GF-D8 (cell line): ENCODE data around the gene LRMDA.

Experiments
- DNase-seq: peaks from one replicate; lab custom pipeline; 2025; lab: John Stamatoyannopoulos, UW

Gene LRMDA

GRCh38 chr10:75836064-75836463, 404.6 kb downstream of the LRMDA start:
- no peak for DNase-seq

DNA sequence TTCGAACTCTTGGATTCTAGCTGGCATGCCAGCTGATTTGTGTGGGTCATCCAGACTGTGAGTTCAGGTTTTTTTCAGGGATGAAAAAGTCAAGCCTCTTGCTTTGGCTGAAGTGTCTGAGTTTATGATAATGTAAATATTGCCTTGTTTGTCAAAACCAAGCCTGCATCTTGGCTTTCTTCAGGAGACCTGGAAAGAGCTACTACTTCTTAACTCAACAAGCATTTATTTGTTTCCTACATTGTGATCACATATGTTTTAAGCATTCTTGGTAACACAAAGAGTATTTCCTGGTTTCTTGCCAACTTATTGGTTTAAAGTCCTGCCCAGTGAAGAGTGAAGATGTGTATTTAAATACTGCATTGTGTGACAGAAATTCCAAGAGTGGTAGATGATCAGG, 407.1 kb downstream of the LRMDA start:
- no peak for DNase-seq

DNA sequence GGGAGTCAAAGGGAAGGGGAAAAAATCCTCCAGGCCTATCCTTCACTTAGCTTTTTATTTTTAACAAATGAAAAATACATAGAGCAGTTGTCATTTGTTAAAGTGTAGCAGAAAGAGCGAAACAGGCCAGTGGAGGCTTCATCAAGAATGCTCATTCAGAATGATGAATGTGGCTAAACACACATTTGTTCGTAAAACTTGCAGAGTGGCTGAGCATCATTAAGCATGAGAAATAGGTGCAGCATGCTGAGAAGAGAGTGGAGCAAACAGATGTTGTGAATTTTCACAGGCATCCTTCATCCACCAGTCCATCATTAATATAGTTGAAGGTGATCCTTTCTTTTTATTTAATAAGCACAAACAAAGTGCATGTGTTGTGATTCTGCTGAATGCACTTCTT, 407.6 kb downstream of the LRMDA start:
- no peak for DNase-seq

GRCh38 chr10:75841266-75841665, 409.8 kb downstream of the LRMDA start:
- DNase-seq: no peak

DNA sequence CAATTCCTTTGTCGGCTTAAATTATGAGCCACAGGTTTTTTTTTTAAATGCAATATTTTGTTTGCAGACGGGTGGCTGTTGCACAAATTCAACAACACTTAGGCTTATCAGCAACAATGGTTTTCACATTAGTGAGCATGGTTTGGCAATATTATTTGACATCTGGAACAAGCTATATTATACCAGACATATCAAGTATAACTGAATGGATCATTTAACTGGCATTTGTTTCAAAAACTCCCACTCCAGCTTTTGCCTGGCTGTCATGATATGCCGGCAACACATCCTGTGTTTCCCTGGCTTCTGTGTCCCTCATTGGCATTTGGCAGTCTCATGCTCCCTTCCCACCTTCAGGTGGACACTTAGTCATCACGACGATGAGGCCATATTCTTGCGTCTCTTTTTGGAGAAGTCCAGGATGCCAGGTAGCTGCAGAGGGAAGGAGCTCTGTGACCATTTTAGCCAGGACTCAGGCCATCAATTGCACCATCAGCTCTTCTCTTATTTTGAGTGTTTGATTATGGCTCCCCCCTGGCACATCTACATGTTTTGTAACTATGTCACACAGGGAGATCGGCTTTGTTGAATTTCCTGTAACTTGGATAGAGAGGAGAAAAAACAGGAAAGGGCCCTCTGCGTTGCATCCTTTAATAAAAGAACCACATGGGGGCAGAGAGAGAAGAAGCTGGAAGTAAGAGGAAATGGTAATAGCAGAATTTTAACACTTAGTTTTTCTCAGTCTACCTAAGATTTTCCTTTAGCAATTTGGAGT, 413.9 kb downstream of the LRMDA start:
- peak; percentile 22 for DNase-seq

GRCh38 chr10:75847477-75847876, 416.1 kb downstream of the LRMDA start:
- DNase-seq: no peak

- no peak for DNase-seq
Measured at GRCh38 chr10:75851580-75852345, 420.3 kb downstream of the LRMDA start.

- no peak for DNase-seq
Measured at GRCh38 chr10:75852851-75853484, 421.5 kb downstream of the LRMDA start.

- no peak for DNase-seq
Measured at GRCh38 chr10:75857269-75857846, 425.9 kb downstream of the LRMDA start.

- DNase-seq: no peak
Measured at GRCh38 chr10:75857896-75858295, 426.5 kb downstream of the LRMDA start.

- DNase-seq: no peak
Measured at GRCh38 chr10:75858339-75858738, 426.9 kb downstream of the LRMDA start.

- no peak for DNase-seq
Measured at GRCh38 chr10:75859141-75859540, 427.7 kb downstream of the LRMDA start.

DNA sequence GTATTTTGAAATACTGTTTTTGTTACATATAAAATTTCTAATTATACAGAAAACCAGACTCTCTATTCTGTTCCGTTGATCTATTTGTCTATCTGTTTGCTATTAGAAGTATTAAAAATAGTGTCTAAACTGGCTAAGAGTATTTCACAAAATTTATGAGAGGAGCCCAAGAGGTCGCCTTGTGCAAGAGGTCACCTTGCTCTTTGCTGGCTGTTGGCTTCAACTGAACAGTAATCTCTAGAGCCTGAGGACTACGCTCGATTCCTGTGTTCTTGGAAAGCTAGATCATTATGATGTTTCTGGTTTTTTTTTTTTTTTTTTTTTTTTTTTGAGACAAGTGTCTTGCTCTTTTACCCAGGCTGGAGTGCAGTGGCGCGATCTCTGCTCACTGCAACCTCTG, 428.6 kb downstream of the LRMDA start:
- DNase-seq: no peak

DNA sequence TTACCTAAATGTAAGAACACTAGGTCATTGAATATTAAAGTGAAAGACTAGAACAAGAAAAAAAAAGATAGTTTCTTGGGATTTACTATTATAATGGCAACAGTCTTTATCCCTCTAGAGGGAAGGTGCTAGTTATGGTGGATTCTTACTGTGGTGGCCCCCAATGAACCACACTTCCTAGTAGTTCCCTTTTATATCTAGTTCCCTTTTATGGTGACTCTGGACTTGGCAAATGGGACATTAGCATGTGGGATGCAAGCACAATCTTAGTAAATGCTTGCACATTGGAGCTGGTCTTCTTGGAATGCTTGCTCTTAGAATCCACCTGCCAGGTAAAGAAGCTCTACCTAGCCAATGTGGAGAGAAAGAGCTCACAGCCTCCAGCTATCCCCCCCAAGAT, 430.2 kb downstream of the LRMDA start:
- peak; percentile 25 for DNase-seq

GRCh38 chr10:75862935-75863334, 431.5 kb downstream of the LRMDA start:
- DNase-seq: no peak

GRCh38 chr10:75864717-75865116, 433.3 kb downstream of the LRMDA start:
- DNase-seq: no peak

DNA sequence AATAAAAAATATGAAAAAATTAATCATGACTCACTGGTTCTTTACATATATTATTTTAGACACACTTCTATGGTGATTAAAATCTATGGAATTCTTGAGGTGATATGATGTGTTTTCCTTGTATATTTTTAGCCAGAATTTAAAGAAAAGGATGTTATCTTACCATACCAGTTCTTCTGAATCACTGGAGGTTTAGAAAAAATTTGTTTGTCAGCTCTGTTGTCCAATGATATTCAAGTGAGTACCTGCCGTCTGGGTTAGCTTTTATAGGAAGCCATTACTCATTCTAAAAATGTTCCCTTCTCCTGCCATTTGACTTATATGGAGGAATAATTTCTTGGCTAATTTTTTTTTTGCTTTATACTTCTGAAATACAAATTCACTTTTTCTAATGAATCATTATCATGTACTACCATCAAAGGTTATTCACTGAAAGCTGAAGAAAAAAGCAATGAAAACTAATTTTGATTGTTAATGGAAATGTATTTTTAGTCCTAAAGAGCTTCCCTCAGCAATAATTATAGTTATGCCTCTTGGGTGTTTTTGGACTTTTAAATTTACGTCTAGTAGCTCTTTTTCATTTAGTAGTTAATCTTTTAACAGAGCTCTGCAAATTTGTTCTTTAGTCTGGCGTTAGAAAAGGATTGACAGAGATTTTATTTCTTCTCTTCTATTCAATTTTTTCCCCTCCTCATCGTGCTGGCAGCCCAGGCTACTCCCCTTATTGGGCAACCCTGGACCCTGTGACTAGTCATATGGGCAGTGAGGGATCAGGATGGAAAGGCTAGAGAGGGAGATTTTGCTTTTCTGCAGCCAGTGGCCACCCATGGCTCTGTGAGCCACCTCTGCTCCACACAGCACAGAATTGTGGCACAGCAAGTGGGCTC, 434.2 kb downstream of the LRMDA start:
- DNase-seq: no peak

- DNase-seq: no peak
Measured at GRCh38 chr10:75866300-75866625, 434.8 kb downstream of the LRMDA start.

- no peak for DNase-seq
Measured at GRCh38 chr10:75866731-75867130, 435.3 kb downstream of the LRMDA start.

GRCh38 chr10:75868574-75868973, 437.1 kb downstream of the LRMDA start:
- DNase-seq: no peak

GRCh38 chr10:75870039-75870645, 438.7 kb downstream of the LRMDA start:
- no peak for DNase-seq
